Neural cell (in vitro differentiated cells): ENCODE results near the gene CYB5A. TPM values are rescaled to one million over a fixed set of nuclear protein-coding genes. Genes with fewer than 3 reads are reported as not detected.

Experiments
- H2AFZ ChIP-seq: fragments of 200-600, 300-800 bp; sonication (generic), shearing (Covaris generic); 2 replicates; pipeline ENCODE4 v1.6.0; 2014; ENCODE audit warnings: low read depth, mild to moderate bottlenecking, antibody characterized with exemption, low read length, moderate library complexity
- H3F3A ChIP-seq: fragments of 200-600 bp; shearing (Covaris generic); 2 replicates; pipeline ENCODE4 v1.6.1; 2016; ENCODE audit warnings: mild to moderate bottlenecking, moderate library complexity, mixed read lengths, antibody characterized with exemption, low read length; ENCODE audit not compliant: insufficient read depth, poor library complexity, severe bottlenecking
- H3K27ac ChIP-seq: fragments of 200-600, 300-800 bp; sonication (generic), shearing (Covaris generic); 2 replicates; pipeline ENCODE4 v1.5.1; 2014; ENCODE audit warnings: mild to moderate bottlenecking, low read length, moderate library complexity
- H3K27me3 ChIP-seq: fragments of 300-800, 200-600 bp; sonication (generic), shearing (Covaris generic); 2 replicates; pipeline ENCODE4 v1.6.0; 2014; ENCODE audit warnings: mild to moderate bottlenecking, low read depth, low read length, moderate library complexity; ENCODE audit not compliant: insufficient read depth
- H3K36me3 ChIP-seq: fragments of 300-800, 200-600 bp; sonication (generic), shearing (Covaris generic); 2 replicates; pipeline ENCODE4 v1.5.1; 2014; ENCODE audit warnings: mild to moderate bottlenecking, antibody characterized with exemption, low read length, moderate library complexity; ENCODE audit not compliant: insufficient read depth
- H3K4me2 ChIP-seq: fragments of 300-800, 200-600 bp; sonication (generic), shearing (Covaris generic); 2 replicates; pipeline ENCODE4 v1.6.0; 2014; ENCODE audit warnings: mild to moderate bottlenecking, low read length
- H3K4me3 ChIP-seq: fragments of 300-800, 200-600 bp; sonication (generic), shearing (Covaris generic); 2 replicates; pipeline ENCODE4 v1.5.1; 2014; ENCODE audit warnings: mild to moderate bottlenecking, low read length, moderate library complexity
- H3K79me2 ChIP-seq: fragments of 200-600 bp; shearing (Covaris generic); replicated peaks from 2 replicates; pipeline ENCODE4 v1.6.0; 2014; ENCODE audit warnings: mild to moderate bottlenecking, low read length, moderate library complexity; ENCODE audit not compliant: insufficient read depth
- H3K9ac ChIP-seq: fragments of 300-800, 200-600 bp; sonication (generic), shearing (Covaris generic); 2 replicates; pipeline ENCODE4 v1.6.1; 2016; ENCODE audit warnings: mild to moderate bottlenecking, low read length, mixed read lengths
- H3K9me2 ChIP-seq: fragments of 200-600 bp; shearing (Covaris generic); 2 replicates; pipeline ENCODE4 v1.6.1; 2016; ENCODE audit warnings: mild to moderate bottlenecking, low read length, mixed read lengths; ENCODE audit not compliant: insufficient read depth
- H3K9me3 ChIP-seq: fragments of 200-600, 300-800 bp; sonication (generic), shearing (Covaris generic); 2 replicates; pipeline ENCODE4 v1.6.1; 2016; ENCODE audit warnings: mild to moderate bottlenecking, mixed run types, low read length, moderate library complexity, mixed read lengths
- H4K20me1 ChIP-seq: fragments of 200-600 bp; shearing (Covaris generic); 2 replicates; pipeline ENCODE4 v1.6.1; 2016; ENCODE audit warnings: mild to moderate bottlenecking, mixed run types; ENCODE audit not compliant: insufficient read depth
- CTCF ChIP-seq: fragments of 450-650 bp; IDR thresholded peaks from 2 replicates; pipeline ENCODE4 v1.5.1; 2014; ENCODE audit warnings: antibody characterized with exemption, mild to moderate bottlenecking, moderate library complexity; ENCODE audit not compliant: poor library complexity, severe bottlenecking
- EP300 ChIP-seq: fragments of 450-650 bp; conservative IDR thresholded peaks from 2 replicates; pipeline ENCODE4 v1.6.1; 2014; ENCODE audit warnings: antibody characterized with exemption, mild to moderate bottlenecking, moderate library complexity; ENCODE audit not compliant: poor library complexity, severe bottlenecking
- EZH2 ChIP-seq: fragments of 200-600, 300-800 bp; shearing (Covaris generic), sonication (generic); IDR thresholded peaks from 2 replicates; pipeline ENCODE4 v1.6.1; 2014; ENCODE audit warnings: antibody characterized with exemption, low read length, borderline replicate concordance, mild to moderate bottlenecking; ENCODE audit not compliant: insufficient read depth, poor library complexity, severe bottlenecking
- MXI1 ChIP-seq: fragments of 450-650 bp; conservative IDR thresholded peaks from 2 replicates; pipeline ENCODE4 v1.6.1; 2014; ENCODE audit warnings: antibody characterized with exemption, mild to moderate bottlenecking; ENCODE audit not compliant: poor library complexity, severe bottlenecking
- POLR2AphosphoS5 ChIP-seq: IDR thresholded peaks from 2 replicates; pipeline ENCODE4 v1.6.1; 2012
- RAD21 ChIP-seq: fragments of 450-650 bp; conservative IDR thresholded peaks from 2 replicates; pipeline ENCODE4 v1.6.1; 2014; ENCODE audit warnings: antibody characterized with exemption, mild to moderate bottlenecking, moderate library complexity
- REST ChIP-seq: IDR thresholded peaks from 2 replicates; pipeline ENCODE4 v1.6.1; 2012; ENCODE audit warnings: borderline replicate concordance
- SMC3 ChIP-seq: fragments of 450-650 bp; conservative IDR thresholded peaks from 2 replicates; pipeline ENCODE4 v1.6.1; 2014; ENCODE audit warnings: antibody characterized with exemption, mild to moderate bottlenecking, moderate library complexity; ENCODE audit not compliant: poor library complexity
- TAF1 ChIP-seq: IDR thresholded peaks from 2 replicates; pipeline ENCODE4 v1.6.1; 2012; ENCODE audit warnings: low read depth
- polyA plus RNA-seq: library from polyadenylated mRNA; depleted of rRNA; stranded (reverse); fragments of >200 nt; gene quantifications from 2 replicates; pipeline ENCODE4 v1.2.3, GENCODE V29; 2014

The CYB5A gene
- polyA plus RNA-seq, 1 donor from 2014 or later: 35.4 TPM

GRCh38 chr18:74261053-74261713, 30.6 kb downstream of the CYB5A start (continued):
- TF ChIP-seq REST (no peak), EP300 (no peak), POLR2AphosphoS5 (no peak)

GRCh38 chr18:74259347-74259746, 32.4 kb downstream of the CYB5A start:
- Histone ChIP-seq H3K9me2 (no peaks in the 10 kb centered on the region), H3K9ac (no peak overlapping the region), H3K36me3 (no peaks in the 10 kb centered on the region), H3K4me3 (no peak overlapping the region), H3K4me2 (no peak overlapping the region), H3F3A (no peaks in the 10 kb centered on the region), H3K27me3 (no peaks in the 10 kb centered on the region), H3K79me2 (no peaks in the 10 kb centered on the region), H4K20me1 (no peaks in the 10 kb centered on the region), H3K9me3 (no peaks in the 10 kb centered on the region), H3K27ac (no peak overlapping the region), H2AFZ (no peak overlapping the region)
- TF ChIP-seq REST (no peak), CTCF (no peak), EZH2 (no peak), SMC3 (no peak), TAF1 (no peak), POLR2AphosphoS5 (no peak), EP300 (no peak), RAD21 (no peak), MXI1 (no peak)
